MV-4-11 (cell line): ENCODE measurements around the gene EDEM3.
"Not testable (repeated sequence)": the region's sequence is repeated elsewhere in the genome, so short reads cannot be mapped to it uniquely, and the experiment has no call there.

Experiments used
- DNase-seq: peaks from one replicate; lab custom pipeline; 2025; lab: John Stamatoyannopoulos, UW

EDEM3 gene

GRCh38 chr1:184740344-184740743, 14.3 kb downstream of the EDEM3 start:
- no peak for DNase-seq

- DNase-seq, result no peak
These were observed 14.9 kb downstream of the EDEM3 start for GRCh38 chr1:184739796-184740195.

- no peak for DNase-seq
These were observed 15.6 kb downstream of the EDEM3 start for GRCh38 chr1:184739070-184739469.

DNA sequence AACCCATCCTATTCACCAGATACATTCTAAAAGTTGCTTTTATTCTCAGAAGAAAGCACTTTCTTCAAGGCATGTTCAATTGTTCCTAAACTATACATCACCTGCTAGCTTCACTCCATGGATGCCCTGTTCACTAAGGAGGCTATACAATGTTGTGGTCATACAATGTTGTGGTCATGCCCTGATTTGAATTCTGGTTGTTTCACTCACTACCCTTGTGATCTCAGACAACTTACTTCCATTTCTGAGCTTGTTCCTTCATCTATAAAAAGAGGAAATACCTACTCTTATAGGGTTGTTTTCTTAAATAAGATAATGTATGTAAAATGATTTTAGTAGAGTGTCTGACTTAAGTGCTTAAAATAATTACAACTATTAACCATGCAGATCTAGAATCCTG, 19.7 kb downstream of the EDEM3 start:
- peak; percentile 51 for DNase-seq

- no peak for DNase-seq
These were observed 29.8 kb downstream of the EDEM3 start for GRCh38 chr1:184724843-184725242.

GRCh38 chr1:184716158-184716557, 38.5 kb downstream of the EDEM3 start:
- DNase-seq, result no peak

DNA sequence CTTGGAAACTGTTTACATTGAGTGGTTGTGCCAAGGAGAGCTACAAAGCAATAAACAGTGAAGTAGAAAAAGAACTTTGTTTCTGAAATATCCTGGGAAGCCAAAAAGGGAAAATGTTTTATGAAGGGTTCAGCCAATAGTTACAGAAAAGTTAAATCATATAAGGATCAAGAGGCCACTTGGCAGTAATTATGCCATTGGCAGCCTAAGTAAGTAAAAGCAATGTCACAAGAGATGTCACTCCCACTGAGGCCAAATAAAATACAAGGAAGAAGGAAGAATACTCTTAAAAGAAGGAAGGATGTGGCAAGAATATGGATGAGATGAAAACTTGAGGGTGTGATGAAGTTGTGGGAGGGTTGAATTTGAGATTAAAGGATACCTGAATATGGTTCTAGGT, 45.2 kb downstream of the EDEM3 start:
- no peak for DNase-seq

- DNase-seq, result no peak
These were observed 46.5 kb downstream of the EDEM3 start for GRCh38 chr1:184708084-184708676.

DNA sequence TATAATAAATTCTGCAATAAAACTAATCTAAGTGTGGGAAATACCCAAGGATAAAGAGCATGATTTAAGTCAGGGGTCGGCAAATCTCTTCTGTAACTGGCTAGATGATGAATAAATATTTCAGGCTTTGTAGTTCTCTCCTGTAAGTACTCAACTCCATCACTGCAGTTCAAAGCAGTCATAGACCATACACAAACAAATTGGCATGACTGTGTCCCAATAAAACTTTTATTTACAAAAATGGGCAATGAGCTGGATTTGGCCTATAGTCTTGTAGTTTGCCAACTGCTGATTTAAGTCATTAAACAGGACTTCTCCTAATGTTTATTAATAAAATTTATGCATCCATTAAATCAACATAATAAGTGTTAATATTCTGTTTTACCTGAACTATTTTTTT, 49.4 kb downstream of the EDEM3 start:
- DNase-seq, result no peak

DNA sequence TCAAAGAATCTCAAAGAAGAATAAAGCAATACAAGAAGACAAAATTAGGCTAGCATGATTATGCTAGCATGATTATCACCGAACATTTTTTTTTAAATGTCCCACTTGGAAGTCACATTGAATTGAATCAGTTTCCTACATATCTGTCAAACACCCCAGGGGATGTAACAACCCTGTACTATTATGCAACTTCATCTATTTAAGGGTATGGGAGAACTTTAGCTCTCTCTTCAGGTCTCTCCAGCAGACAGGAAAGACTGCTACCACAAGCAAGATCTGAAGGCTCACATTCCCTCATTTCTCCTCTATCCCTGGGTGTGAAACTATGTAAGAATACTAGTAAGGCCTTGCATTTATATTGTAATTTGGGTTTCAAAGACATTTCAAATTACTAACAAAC, 52.8 kb downstream of the EDEM3 start:
- peak; percentile 33 for DNase-seq

- DNase-seq, result no peak
These were observed 55.7 kb downstream of the EDEM3 start for GRCh38 chr1:184698969-184699368.

- no peak for DNase-seq
These were observed 56.6 kb downstream of the EDEM3 start for GRCh38 chr1:184698016-184698415.

GRCh38 chr1:184696403-184696802, 58.3 kb downstream of the EDEM3 start:
- DNase-seq, result no peak

DNA sequence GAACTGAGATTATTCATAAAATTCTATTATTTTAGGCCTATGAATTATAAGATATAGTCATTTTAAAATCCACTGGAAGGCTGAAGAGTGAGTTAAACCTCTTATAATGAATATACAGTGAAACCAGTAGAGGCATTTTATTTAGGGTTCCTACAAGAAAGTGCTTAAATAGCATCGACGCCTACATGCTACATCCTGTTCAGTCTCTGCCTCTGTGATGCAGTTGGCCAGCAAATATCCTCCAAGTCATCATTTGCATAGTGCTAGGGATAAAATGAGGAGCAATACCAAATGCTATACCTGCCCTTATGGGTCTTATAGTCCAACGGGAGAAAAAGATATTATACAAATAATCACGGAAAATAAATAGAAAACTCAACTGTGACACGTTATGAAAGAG, 59.6 kb downstream of the EDEM3 start:
- DNase-seq, result no peak

DNA sequence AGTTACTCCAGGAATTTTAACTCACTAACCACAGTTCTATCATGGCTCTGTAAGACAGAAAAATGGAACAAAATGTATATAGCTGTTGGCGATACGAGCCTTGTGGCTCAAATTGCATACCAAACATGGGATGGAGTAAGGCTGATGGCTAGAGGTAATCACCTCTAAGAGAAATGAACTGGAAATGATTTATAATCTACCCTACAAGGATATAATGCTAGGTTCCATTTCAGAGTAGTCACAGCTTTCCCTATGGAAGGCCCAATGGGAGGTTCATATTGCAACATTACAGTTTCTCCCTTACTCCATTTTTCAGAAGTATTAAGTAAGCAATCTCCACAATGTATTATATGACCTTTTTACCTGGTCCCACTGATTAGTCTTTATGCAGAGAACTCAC, 61.6 kb downstream of the EDEM3 start:
- DNase-seq, result no peak

GRCh38 chr1:184691719-184692324, 62.8 kb downstream of the EDEM3 start:
- peak; percentile 36 for DNase-seq

DNA sequence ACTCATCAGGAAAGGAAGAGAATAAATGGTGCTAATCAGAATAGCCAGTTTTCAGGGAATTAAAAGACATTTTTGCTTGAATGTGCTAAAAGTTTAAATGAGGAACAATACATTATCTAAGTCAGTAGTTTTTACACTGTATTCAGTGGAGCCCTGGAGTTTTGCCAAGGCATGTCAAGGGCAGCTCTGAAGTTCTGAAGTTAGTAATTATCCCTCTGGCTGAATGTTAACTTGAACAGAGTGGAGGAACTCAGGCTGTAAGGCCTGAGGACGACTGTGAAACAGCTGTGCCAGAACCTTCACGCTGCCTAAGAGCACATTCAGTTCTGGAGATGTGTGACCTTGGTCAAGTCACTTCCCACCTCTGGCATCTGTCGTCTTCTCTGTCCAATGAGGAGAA, 68.1 kb downstream of the EDEM3 start:
- peak; percentile 27 for DNase-seq

DNA sequence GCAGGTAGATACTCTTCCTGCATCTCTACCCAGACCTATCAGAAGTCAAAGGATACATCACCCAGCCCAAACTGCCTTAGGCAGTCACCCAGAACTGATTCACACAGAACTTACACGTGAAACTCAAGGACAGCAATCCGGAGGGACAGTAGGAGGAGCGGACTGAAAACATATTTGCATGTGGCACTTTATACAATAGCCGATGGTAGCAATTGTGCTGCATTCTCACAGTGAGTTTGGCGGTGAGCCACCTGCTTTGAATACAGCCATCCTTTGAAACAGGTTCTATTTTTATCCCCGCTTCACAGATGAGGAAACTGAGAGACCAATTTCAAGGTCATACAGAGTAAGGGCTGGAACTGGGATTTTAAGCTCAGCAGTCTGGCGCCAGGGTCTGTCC, 69.5 kb downstream of the EDEM3 start:
- no peak for DNase-seq

GRCh38 chr1:184684285-184685074, 70.2 kb downstream of the EDEM3 start:
- DNase-seq, result no peak

DNA sequence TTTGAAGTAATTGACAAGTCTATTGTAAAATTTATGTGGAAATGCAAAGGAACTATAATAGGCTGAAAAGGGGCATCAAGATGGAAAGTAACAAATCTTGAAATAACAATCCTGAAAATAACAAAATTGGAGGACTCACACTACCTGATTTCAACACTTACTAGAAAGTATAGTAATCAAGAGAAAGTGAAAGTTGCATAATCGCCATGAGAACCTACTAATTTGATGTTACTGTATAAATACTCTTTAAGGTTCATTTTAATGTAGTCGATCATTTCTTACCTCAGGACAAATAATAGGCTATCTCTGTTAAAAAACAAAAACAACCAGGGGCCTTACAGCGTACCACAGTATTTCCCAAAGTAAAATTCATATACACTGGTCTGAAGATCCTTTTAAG, 71.7 kb downstream of the EDEM3 start:
- DNase-seq, result no peak

DNA sequence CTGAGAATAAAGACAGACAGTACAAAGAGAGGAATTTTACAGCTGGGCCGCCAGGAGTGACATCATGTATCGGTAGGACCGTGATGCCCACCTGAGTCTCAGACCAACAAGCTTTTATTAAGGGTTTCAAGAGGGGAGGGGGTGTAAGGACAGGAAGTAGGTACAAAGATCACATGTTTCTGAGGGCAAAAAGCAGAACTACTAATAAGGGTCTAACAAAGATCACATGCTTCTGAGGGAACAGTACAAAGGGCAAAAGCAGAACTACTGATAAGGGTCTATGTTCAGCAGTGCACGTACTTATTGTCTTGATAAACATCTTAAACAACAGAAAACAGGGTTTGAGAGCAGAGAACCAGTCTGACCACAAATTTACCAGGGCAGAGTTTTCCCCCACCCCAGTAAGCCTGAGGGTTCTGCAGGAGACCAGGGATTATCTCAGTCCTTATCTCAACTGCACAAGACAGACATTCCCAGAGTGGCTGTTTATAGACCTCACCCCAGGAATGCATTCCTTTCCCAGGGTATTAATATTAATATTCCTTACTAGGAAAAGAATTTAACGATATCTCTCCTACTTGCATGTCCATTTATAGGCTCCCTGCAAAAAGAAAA, 73.9 kb downstream of the EDEM3 start:
- peak; percentile 46 for DNase-seq

GRCh38 chr1:184679472-184679871, 75.2 kb downstream of the EDEM3 start:
- not testable (repeated sequence) for DNase-seq

- DNase-seq, result no peak
These were observed 77.3 kb downstream of the EDEM3 start for GRCh38 chr1:184677344-184677743.
